ENCODE results near the gene CLDN7.

CLDN7 gene

GRCh38 chr17:7293816-7294613, 31.7 kb upstream of the CLDN7 start:
- no peak for ATAC-seq (replicated peaks; ENCODE audit: extremely low read depth, poor library complexity, severe bottlenecking)

GRCh38 chr17:7293159-7293558, 30.9 kb upstream of the CLDN7 start:
- peaks cover 7% of the 10 kb centered on the region for H3K36me3 Mint-ChIP-seq (ENCODE audit: insufficient read depth)

More at GRCh38 chr17:7293816-7294613, 31.7 kb upstream of the CLDN7 start:
- Mint-ChIP-seq H3K9me3 (no peaks in the 10 kb centered on the region), H3K4me1 (peaks cover 7% of the 10 kb centered on the region), H3K27ac (ENCODE audit: low read depth) (no peak overlapping the region), H3K4me3 (peak overlapping the region; percentile 57), H3K27me3 (peaks cover 53% of the 10 kb centered on the region), H3K36me3 (ENCODE audit: insufficient read depth) (peaks cover 7% of the 10 kb centered on the region)
- no peak for DNase-seq (ENCODE audit: low spot score in 2 of 2)

GRCh38 chr17:7292729-7293128, 30.5 kb upstream of the CLDN7 start:
- DNase-seq (ENCODE audit: low spot score in 2 of 2) (no peak), ATAC-seq (replicated peaks; ENCODE audit: extremely low read depth, poor library complexity, severe bottlenecking) (no peak)
- peaks cover 64% of the 10 kb centered on the region for H3K27me3 Mint-ChIP-seq
- no peak overlapping the region for H3K4me3 Mint-ChIP-seq
- H3K36me3 Mint-ChIP-seq (ENCODE audit: insufficient read depth): peaks cover 7% of the 10 kb centered on the region
- H3K4me1 Mint-ChIP-seq: peaks cover 7% of the 10 kb centered on the region
- no peak overlapping the region for H3K27ac Mint-ChIP-seq (ENCODE audit: low read depth)
- H3K9me3 Mint-ChIP-seq: no peaks in the 10 kb centered on the region

More at GRCh38 chr17:7293159-7293558, 30.9 kb upstream of the CLDN7 start:
- DNase-seq (ENCODE audit: low spot score in 2 of 2): no peak
- Mint-ChIP-seq H3K9me3 (no peaks in the 10 kb centered on the region), H3K27me3 (peaks cover 60% of the 10 kb centered on the region), H3K4me1 (peaks cover 7% of the 10 kb centered on the region), H3K27ac (ENCODE audit: low read depth) (no peak overlapping the region), H3K4me3 (peak overlapping the region; percentile 57)
- no peak for ATAC-seq (replicated peaks; ENCODE audit: extremely low read depth, poor library complexity, severe bottlenecking)

GRCh38 chr17:7292194-7292593, 29.9 kb upstream of the CLDN7 start:
- no peak overlapping the region for H3K4me3 Mint-ChIP-seq
- H3K27ac Mint-ChIP-seq (ENCODE audit: low read depth): no peak overlapping the region
- H3K9me3 Mint-ChIP-seq: no peaks in the 10 kb centered on the region
- DNase-seq (ENCODE audit: low spot score in 2 of 2) (no peak), ATAC-seq (replicated peaks; ENCODE audit: extremely low read depth, poor library complexity, severe bottlenecking) (no peak)
- peaks cover 7% of the 10 kb centered on the region for H3K36me3 Mint-ChIP-seq (ENCODE audit: insufficient read depth)
- H3K27me3 Mint-ChIP-seq: peaks cover 70% of the 10 kb centered on the region
- H3K4me1 Mint-ChIP-seq: peaks cover 7% of the 10 kb centered on the region

GRCh38 chr17:7290685-7291084, 28.4 kb upstream of the CLDN7 start:
- ATAC-seq (replicated peaks; ENCODE audit: extremely low read depth, poor library complexity, severe bottlenecking): no peak

GRCh38 chr17:7290166-7290565, 27.9 kb upstream of the CLDN7 start:
- ATAC-seq (replicated peaks; ENCODE audit: extremely low read depth, poor library complexity, severe bottlenecking) (no peak), DNase-seq (ENCODE audit: low spot score in 2 of 2) (no peak)
- Mint-ChIP-seq H3K36me3 (ENCODE audit: insufficient read depth) (peaks cover 4% of the 10 kb centered on the region), H3K9me3 (no peaks in the 10 kb centered on the region), H3K4me3 (no peak overlapping the region), H3K27me3 (peaks cover 79% of the 10 kb centered on the region), H3K27ac (ENCODE audit: low read depth) (no peak overlapping the region), H3K4me1 (peaks cover 5% of the 10 kb centered on the region)

More at GRCh38 chr17:7290685-7291084, 28.4 kb upstream of the CLDN7 start:
- Mint-ChIP-seq H3K36me3 (ENCODE audit: insufficient read depth) (peaks cover 7% of the 10 kb centered on the region), H3K27me3 (peaks cover 78% of the 10 kb centered on the region), H3K27ac (ENCODE audit: low read depth) (no peak overlapping the region), H3K9me3 (no peaks in the 10 kb centered on the region), H3K4me1 (peaks cover 7% of the 10 kb centered on the region), H3K4me3 (no peak overlapping the region)
- no peak for DNase-seq (ENCODE audit: low spot score in 2 of 2)

- peaks cover 76% of the 10 kb centered on the region for H3K27me3 Mint-ChIP-seq
- ATAC-seq (replicated peaks; ENCODE audit: extremely low read depth, poor library complexity, severe bottlenecking): no peak
- DNase-seq (ENCODE audit: low spot score in 2 of 2): no peak
- H3K9me3 Mint-ChIP-seq: no peaks in the 10 kb centered on the region
- H3K4me1 Mint-ChIP-seq: no peaks in the 10 kb centered on the region
- H3K27ac Mint-ChIP-seq (ENCODE audit: low read depth): no peak overlapping the region
- H3K36me3 Mint-ChIP-seq (ENCODE audit: insufficient read depth): peaks cover 4% of the 10 kb centered on the region
- H3K4me3 Mint-ChIP-seq: no peak overlapping the region
Measured at GRCh38 chr17:7289256-7290032, 27.2 kb upstream of the CLDN7 start.

GRCh38 chr17:7285679-7286078, 23.4 kb upstream of the CLDN7 start:
- ATAC-seq (replicated peaks; ENCODE audit: extremely low read depth, poor library complexity, severe bottlenecking) (no peak), DNase-seq (ENCODE audit: low spot score in 2 of 2) (no peak)
- Mint-ChIP-seq H3K27me3 (peaks cover 75% of the 10 kb centered on the region), H3K36me3 (ENCODE audit: insufficient read depth) (peaks cover 2% of the 10 kb centered on the region), H3K4me1 (peaks cover 12% of the 10 kb centered on the region), H3K4me3 (no peak overlapping the region), H3K9me3 (no peaks in the 10 kb centered on the region), H3K27ac (ENCODE audit: low read depth) (no peak overlapping the region)

GRCh38 chr17:7284911-7285310, 22.6 kb upstream of the CLDN7 start:
- Mint-ChIP-seq H3K36me3 (ENCODE audit: insufficient read depth) (peaks cover 2% of the 10 kb centered on the region), H3K4me3 (no peak overlapping the region), H3K27ac (ENCODE audit: low read depth) (no peak overlapping the region), H3K27me3 (peaks cover 67% of the 10 kb centered on the region), H3K9me3 (no peaks in the 10 kb centered on the region), H3K4me1 (peaks cover 13% of the 10 kb centered on the region)
- DNase-seq (ENCODE audit: low spot score in 2 of 2) (no peak), ATAC-seq (replicated peaks; ENCODE audit: extremely low read depth, poor library complexity, severe bottlenecking) (no peak)

GRCh38 chr17:7283471-7284216, 21.4 kb upstream of the CLDN7 start:
- ATAC-seq (replicated peaks; ENCODE audit: extremely low read depth, poor library complexity, severe bottlenecking) (no peak), DNase-seq (ENCODE audit: low spot score in 2 of 2) (no peak)
- H3K27ac Mint-ChIP-seq (ENCODE audit: low read depth): no peak overlapping the region
- peaks cover 61% of the 10 kb centered on the region for H3K27me3 Mint-ChIP-seq
- no peaks in the 10 kb centered on the region for H3K9me3 Mint-ChIP-seq
- peaks cover 13% of the 10 kb centered on the region for H3K4me1 Mint-ChIP-seq
- no peak overlapping the region for H3K4me3 Mint-ChIP-seq
- peaks cover 2% of the 10 kb centered on the region for H3K36me3 Mint-ChIP-seq (ENCODE audit: insufficient read depth)

GRCh38 chr17:7282752-7283321, 20.6 kb upstream of the CLDN7 start:
- peak overlapping the region; percentile 77 for H3K4me3 Mint-ChIP-seq
- H3K27me3 Mint-ChIP-seq: peaks cover 53% of the 10 kb centered on the region

More at GRCh38 chr17:7282752-7283321, 20.6 kb upstream of the CLDN7 start:
- DNase-seq (ENCODE audit: low spot score in 2 of 2) (no peak), ATAC-seq (replicated peaks; ENCODE audit: extremely low read depth, poor library complexity, severe bottlenecking) (no peak)
- Mint-ChIP-seq H3K9me3 (no peaks in the 10 kb centered on the region), H3K27ac (ENCODE audit: low read depth) (no peak overlapping the region), H3K4me1 (peaks cover 13% of the 10 kb centered on the region), H3K36me3 (ENCODE audit: insufficient read depth) (peaks cover 2% of the 10 kb centered on the region)
